Dendritic cell treated with granulocyte-macrophage colony-stimulating factor and Interleukin-4, amounts not matched to agents 40 ng/mL and 50 ng/mL, for 4 days (primary cell): ENCODE data around the gene RSRC1.
"Not testable (repeated sequence)": the region's sequence is repeated elsewhere in the genome, so short reads cannot be mapped to it uniquely, and the experiment has no call there.

ENCODE experiments used
- H3K27ac Mint-ChIP-seq: one replicate; pipeline ENCODE4 v1.8.0; 2022; ENCODE audit warnings: mild to moderate bottlenecking, mixed read lengths
- H3K27me3 Mint-ChIP-seq: one replicate; pipeline ENCODE4 v1.8.0; 2022; ENCODE audit warnings: mild to moderate bottlenecking, mixed read lengths
- H3K36me3 Mint-ChIP-seq: one replicate; pipeline ENCODE4 v1.8.0; 2022; ENCODE audit warnings: low read depth, mixed read lengths
- H3K4me1 Mint-ChIP-seq: one replicate; pipeline ENCODE4 v1.8.0; 2022; ENCODE audit warnings: low read depth, mixed read lengths
- H3K4me3 Mint-ChIP-seq: one replicate; pipeline ENCODE4 v1.8.0; 2022; ENCODE audit warnings: mild to moderate bottlenecking, moderate library complexity, mixed read lengths
- H3K9me3 Mint-ChIP-seq: one replicate; pipeline ENCODE4 v1.8.0; 2022; ENCODE audit warnings: mixed read lengths
- intact Hi-C: fragments of 100-400 bp; cut with micrococcal nuclease; formaldehyde crosslinking; loops from one replicate; pipeline ENCODE4 v1.15.0; 2022

Gene RSRC1

GRCh38 chr3:158405507-158405906 lies 295.6 kb downstream of the RSRC1 start:
- intact Hi-C loops: no loop called here
- no peak overlapping the region for H3K27ac Mint-ChIP-seq
- H3K4me3 Mint-ChIP-seq: no peak overlapping the region
- no peaks in the 10 kb centered on the region for H3K4me1 Mint-ChIP-seq
- H3K27me3 Mint-ChIP-seq: no peaks in the 10 kb centered on the region
- H3K36me3 Mint-ChIP-seq: no peaks in the 10 kb centered on the region
- no peaks in the 10 kb centered on the region for H3K9me3 Mint-ChIP-seq

GRCh38 chr3:158407844-158408517 lies 298.1 kb downstream of the RSRC1 start:
- H3K27me3 Mint-ChIP-seq: no peaks in the 10 kb centered on the region
- intact Hi-C loops: no loop called here
- H3K4me1 Mint-ChIP-seq: no peaks in the 10 kb centered on the region

GRCh38 chr3:158408518-158408897 lies 298.6 kb downstream of the RSRC1 start:
- H3K9me3 Mint-ChIP-seq, intact Hi-C loops, H3K4me1 Mint-ChIP-seq, H3K36me3 Mint-ChIP-seq, H3K27ac Mint-ChIP-seq, H3K27me3 Mint-ChIP-seq, H3K4me3 Mint-ChIP-seq: not testable (repeated sequence)

More at GRCh38 chr3:158407844-158408517, 298.1 kb downstream of the RSRC1 start:
- Mint-ChIP-seq H3K27ac (no peak overlapping the region), H3K36me3 (peaks cover 6% of the 10 kb centered on the region), H3K9me3 (no peaks in the 10 kb centered on the region), H3K4me3 (no peak overlapping the region)

GRCh38 chr3:158418035-158418434 lies 308.1 kb downstream of the RSRC1 start:
- intact Hi-C loops: loop anchor here (5.0 kb wide), 1 partner anchor 71 kb away; no protein-coding TSS in a partner anchor
- peaks cover 19% of the 10 kb centered on the region for H3K4me1 Mint-ChIP-seq
- no peak overlapping the region for H3K27ac Mint-ChIP-seq

GRCh38 chr3:158419820-158420653 lies 310.1 kb downstream of the RSRC1 start:
- no peaks in the 10 kb centered on the region for H3K36me3 Mint-ChIP-seq
- intact Hi-C loops: loop anchor here (5.0 kb wide), 1 partner anchor 73 kb away; no protein-coding TSS in a partner anchor
- H3K27me3 Mint-ChIP-seq: no peaks in the 10 kb centered on the region
- no peak overlapping the region for H3K4me3 Mint-ChIP-seq
- H3K4me1 Mint-ChIP-seq: peaks cover 19% of the 10 kb centered on the region
- H3K27ac Mint-ChIP-seq: no peak overlapping the region
- no peaks in the 10 kb centered on the region for H3K9me3 Mint-ChIP-seq

More at GRCh38 chr3:158418035-158418434, 308.1 kb downstream of the RSRC1 start:
- Mint-ChIP-seq H3K4me3 (no peak overlapping the region), H3K27me3 (peaks cover 1% of the 10 kb centered on the region), H3K9me3 (no peaks in the 10 kb centered on the region), H3K36me3 (peaks cover 3% of the 10 kb centered on the region)

GRCh38 chr3:158420654-158421396 lies 310.9 kb downstream of the RSRC1 start:
- peaks cover 19% of the 10 kb centered on the region for H3K4me1 Mint-ChIP-seq
- H3K27ac Mint-ChIP-seq: peak overlapping the region; percentile 21
- no peaks in the 10 kb centered on the region for H3K27me3 Mint-ChIP-seq
- intact Hi-C loops: no loop called here
- H3K9me3 Mint-ChIP-seq: no peaks in the 10 kb centered on the region
- no peaks in the 10 kb centered on the region for H3K36me3 Mint-ChIP-seq
- no peak overlapping the region for H3K4me3 Mint-ChIP-seq

GRCh38 chr3:158430448-158430847 lies 320.6 kb downstream of the RSRC1 start:
- H3K4me3 Mint-ChIP-seq: no peak overlapping the region
- H3K27ac Mint-ChIP-seq: no peak overlapping the region
- intact Hi-C loops: loop anchor here (5.0 kb wide), 1 partner anchor 338 kb away; no protein-coding TSS in a partner anchor
- H3K27me3 Mint-ChIP-seq: no peaks in the 10 kb centered on the region
- no peaks in the 10 kb centered on the region for H3K4me1 Mint-ChIP-seq
- H3K36me3 Mint-ChIP-seq: no peaks in the 10 kb centered on the region
- no peaks in the 10 kb centered on the region for H3K9me3 Mint-ChIP-seq

- Mint-ChIP-seq H3K36me3 (no peaks in the 10 kb centered on the region), H3K27me3 (no peaks in the 10 kb centered on the region), H3K9me3 (no peaks in the 10 kb centered on the region), H3K4me1 (no peaks in the 10 kb centered on the region), H3K27ac (no peak overlapping the region), H3K4me3 (no peak overlapping the region)
- intact Hi-C loops: loop anchor here (5.0 kb wide), 1 partner anchor 339 kb away; no protein-coding TSS in a partner anchor
These were observed 321.1 kb downstream of the RSRC1 start for GRCh38 chr3:158430968-158431367.

- no peak overlapping the region for H3K27ac Mint-ChIP-seq
- H3K27me3 Mint-ChIP-seq: no peaks in the 10 kb centered on the region
- H3K36me3 Mint-ChIP-seq: no peaks in the 10 kb centered on the region
- intact Hi-C loops: loop anchor here (5.0 kb wide), 1 partner anchor 340 kb away; no protein-coding TSS in a partner anchor
- no peak overlapping the region for H3K4me3 Mint-ChIP-seq
- H3K9me3 Mint-ChIP-seq: no peaks in the 10 kb centered on the region
- H3K4me1 Mint-ChIP-seq: no peaks in the 10 kb centered on the region
These were observed 321.9 kb downstream of the RSRC1 start for GRCh38 chr3:158431829-158432228.

GRCh38 chr3:158434412-158435038 lies 324.6 kb downstream of the RSRC1 start:
- Mint-ChIP-seq H3K36me3 (no peaks in the 10 kb centered on the region), H3K27me3 (no peaks in the 10 kb centered on the region)
- intact Hi-C loops: loop anchor here (2.0 to 5.0 kb wide), 3 partner anchors 174 to 816 kb away; no protein-coding TSS in a partner anchor

GRCh38 chr3:158443632-158444031 lies 333.7 kb downstream of the RSRC1 start:
- H3K36me3 Mint-ChIP-seq: no peaks in the 10 kb centered on the region
- H3K4me1 Mint-ChIP-seq: no peaks in the 10 kb centered on the region
- H3K27me3 Mint-ChIP-seq: no peaks in the 10 kb centered on the region
- intact Hi-C loops: no loop called here
- no peaks in the 10 kb centered on the region for H3K9me3 Mint-ChIP-seq
- H3K27ac Mint-ChIP-seq: no peak overlapping the region
- no peak overlapping the region for H3K4me3 Mint-ChIP-seq

More at GRCh38 chr3:158434412-158435038, 324.6 kb downstream of the RSRC1 start:
- H3K4me3 Mint-ChIP-seq: no peak overlapping the region
- no peaks in the 10 kb centered on the region for H3K9me3 Mint-ChIP-seq
- H3K27ac Mint-ChIP-seq: no peak overlapping the region
- no peaks in the 10 kb centered on the region for H3K4me1 Mint-ChIP-seq

- no peak overlapping the region for H3K4me3 Mint-ChIP-seq
- no peaks in the 10 kb centered on the region for H3K36me3 Mint-ChIP-seq
- no peaks in the 10 kb centered on the region for H3K9me3 Mint-ChIP-seq
- H3K4me1 Mint-ChIP-seq: no peaks in the 10 kb centered on the region
- intact Hi-C loops: no loop called here
- H3K27ac Mint-ChIP-seq: no peak overlapping the region
- H3K27me3 Mint-ChIP-seq: no peaks in the 10 kb centered on the region
These were observed 337.5 kb downstream of the RSRC1 start for GRCh38 chr3:158447408-158447807.

GRCh38 chr3:158451405-158452055 lies 341.6 kb downstream of the RSRC1 start:
- Mint-ChIP-seq H3K9me3 (no peaks in the 10 kb centered on the region), H3K36me3 (no peaks in the 10 kb centered on the region), H3K4me3 (no peak overlapping the region), H3K27ac (no peak overlapping the region), H3K27me3 (no peaks in the 10 kb centered on the region), H3K4me1 (no peaks in the 10 kb centered on the region)
- intact Hi-C loops: no loop called here
